ENCODE data around the gene PDE8B.

The PDE8B gene

DNA sequence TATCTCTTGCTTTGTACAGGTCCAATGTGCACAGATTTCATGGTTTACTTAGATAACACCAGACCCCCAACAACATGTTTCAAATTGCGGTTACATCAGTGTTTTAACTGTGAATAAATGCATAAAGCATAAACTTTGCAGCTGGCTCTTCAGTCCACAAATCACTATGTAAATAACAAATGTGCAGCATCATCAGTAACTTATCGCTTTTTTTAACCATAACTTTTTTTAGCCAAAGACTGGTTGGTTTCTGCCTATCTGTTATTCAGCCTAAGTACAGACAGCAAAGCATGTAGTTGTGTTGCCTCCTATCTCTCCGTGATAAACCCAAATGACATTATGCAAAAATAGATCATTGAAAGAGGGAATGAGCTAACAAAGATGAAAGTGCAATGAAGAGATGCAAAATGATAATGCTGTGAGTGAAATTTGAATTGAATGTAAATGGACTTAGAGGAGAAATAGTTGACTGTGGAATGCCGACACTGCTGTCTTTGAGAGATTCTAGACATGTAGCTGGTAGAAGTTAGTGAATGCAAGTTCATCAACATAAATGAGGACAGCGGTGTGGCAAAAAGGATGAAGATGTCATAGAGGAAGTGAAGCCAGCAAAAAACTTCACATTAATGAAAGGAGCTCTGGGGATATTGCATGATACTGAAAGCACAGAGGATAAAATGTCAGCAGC, 108.8 kb downstream of the PDE8B start:
- Histone ChIP-seq H3K27ac (no peak overlapping the region), H3K27me3 (replicated peaks) (no peaks in the 10 kb centered on the region), H3K4me3 (ENCODE audit: low read depth, low read length) (no peak overlapping the region), H3K36me3 (replicated peaks) (no peaks in the 10 kb centered on the region)
- in situ Hi-C loops (cut with HindIII; ENCODE audit: low pct_ligation_motif_present, low sequenced_read_pairs), result no loop called here
- TF ChIP-seq, protein P1, sequence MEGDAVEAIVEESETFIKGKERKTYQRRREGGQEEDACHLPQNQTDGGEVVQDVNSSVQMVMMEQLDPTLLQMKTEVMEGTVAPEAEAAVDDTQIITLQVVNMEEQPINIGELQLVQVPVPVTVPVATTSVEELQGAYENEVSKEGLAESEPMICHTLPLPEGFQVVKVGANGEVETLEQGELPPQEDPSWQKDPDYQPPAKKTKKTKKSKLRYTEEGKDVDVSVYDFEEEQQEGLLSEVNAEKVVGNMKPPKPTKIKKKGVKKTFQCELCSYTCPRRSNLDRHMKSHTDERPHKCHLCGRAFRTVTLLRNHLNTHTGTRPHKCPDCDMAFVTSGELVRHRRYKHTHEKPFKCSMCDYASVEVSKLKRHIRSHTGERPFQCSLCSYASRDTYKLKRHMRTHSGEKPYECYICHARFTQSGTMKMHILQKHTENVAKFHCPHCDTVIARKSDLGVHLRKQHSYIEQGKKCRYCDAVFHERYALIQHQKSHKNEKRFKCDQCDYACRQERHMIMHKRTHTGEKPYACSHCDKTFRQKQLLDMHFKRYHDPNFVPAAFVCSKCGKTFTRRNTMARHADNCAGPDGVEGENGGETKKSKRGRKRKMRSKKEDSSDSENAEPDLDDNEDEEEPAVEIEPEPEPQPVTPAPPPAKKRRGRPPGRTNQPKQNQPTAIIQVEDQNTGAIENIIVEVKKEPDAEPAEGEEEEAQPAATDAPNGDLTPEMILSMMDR (IDR thresholded peaks at IDR 0.05; ENCODE audit: low read depth, low read length, missing control alignments), result no peak
- DNase-seq, result no peak

GRCh38 chr5:77321793-77322394, 111.4 kb downstream of the PDE8B start:
- TF ChIP-seq, protein P1 (IDR thresholded peaks at IDR 0.05; ENCODE audit: low read depth, low read length, missing control alignments), result no peak
- Histone ChIP-seq H3K36me3 (replicated peaks) (no peaks in the 10 kb centered on the region), H3K27ac (no peak overlapping the region), H3K4me3 (ENCODE audit: low read depth, low read length) (no peak overlapping the region), H3K27me3 (replicated peaks) (no peaks in the 10 kb centered on the region)
- in situ Hi-C loops (cut with HindIII; ENCODE audit: low pct_ligation_motif_present, low sequenced_read_pairs), result no loop called here
- no peak for DNase-seq

- no peak for DNase-seq
- in situ Hi-C loops (cut with HindIII; ENCODE audit: low pct_ligation_motif_present, low sequenced_read_pairs), result no loop called here
Measured at GRCh38 chr5:77322406-77322805, 111.9 kb downstream of the PDE8B start.

DNA sequence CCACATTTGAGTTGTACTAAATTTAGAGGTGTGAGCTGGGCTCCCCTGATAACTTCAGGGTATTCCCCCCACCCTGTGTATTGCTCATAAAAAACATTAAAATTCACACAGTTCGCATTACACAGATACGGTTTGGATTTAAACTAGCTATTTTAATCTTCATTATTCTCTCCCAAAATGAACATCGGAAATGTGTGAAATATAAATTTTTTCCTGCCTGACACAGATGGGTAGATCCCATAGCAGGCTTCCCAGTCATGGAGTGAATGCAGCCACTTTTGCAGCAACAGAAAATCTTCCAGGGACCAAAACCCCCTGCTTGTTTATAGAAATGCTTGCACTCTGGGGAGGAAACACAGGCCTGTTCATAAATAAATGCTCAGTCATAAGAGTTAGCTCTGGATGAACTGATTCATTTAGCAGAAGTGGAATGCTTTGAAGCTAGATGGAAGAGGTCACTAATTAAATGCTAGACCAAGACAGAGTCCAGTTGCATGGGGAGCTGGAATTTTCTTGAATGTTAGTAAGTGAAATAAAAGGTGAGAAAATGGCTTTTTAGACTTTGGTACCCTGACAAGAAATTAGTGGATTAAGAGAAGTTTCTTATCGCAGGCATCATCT, 115.6 kb downstream of the PDE8B start:
- H3K4me3 ChIP-seq (ENCODE audit: low read depth, low read length), result no peak overlapping the region
- TF ChIP-seq, protein P1 (IDR thresholded peaks at IDR 0.05; ENCODE audit: low read depth, low read length, missing control alignments), result no peak
- H3K27me3 ChIP-seq (replicated peaks), result no peaks in the 10 kb centered on the region
- no peak for DNase-seq
- in situ Hi-C loops (cut with HindIII; ENCODE audit: low pct_ligation_motif_present, low sequenced_read_pairs), result no loop called here
- no peaks in the 10 kb centered on the region for H3K36me3 ChIP-seq (replicated peaks)
- H3K27ac ChIP-seq, result no peak overlapping the region

More at GRCh38 chr5:77322406-77322805, 111.9 kb downstream of the PDE8B start:
- no peak overlapping the region for H3K27ac ChIP-seq
- H3K27me3 ChIP-seq (replicated peaks), result no peaks in the 10 kb centered on the region
- H3K36me3 ChIP-seq (replicated peaks), result no peaks in the 10 kb centered on the region
- TF ChIP-seq, protein P1 (IDR thresholded peaks at IDR 0.05; ENCODE audit: low read depth, low read length, missing control alignments), result no peak
- no peak overlapping the region for H3K4me3 ChIP-seq (ENCODE audit: low read depth, low read length)

GRCh38 chr5:77326986-77327734, 116.7 kb downstream of the PDE8B start:
- in situ Hi-C loops (cut with HindIII; ENCODE audit: low pct_ligation_motif_present, low sequenced_read_pairs), result no loop called here
- Histone ChIP-seq H3K27me3 (replicated peaks) (no peaks in the 10 kb centered on the region), H3K27ac (no peak overlapping the region), H3K36me3 (replicated peaks) (no peaks in the 10 kb centered on the region), H3K4me3 (ENCODE audit: low read depth, low read length) (no peak overlapping the region)
- DNase-seq, result no peak
- TF ChIP-seq, protein P1 (IDR thresholded peaks at IDR 0.05; ENCODE audit: low read depth, low read length, missing control alignments), result no peak

All from brain microvascular endothelial cell (primary cell).